Measurements from ENCODE around the gene CT45A1. TPM values are rescaled to one million over a fixed set of nuclear protein-coding genes. Genes with fewer than 3 reads are reported as not detected.
"Not testable (repeated sequence)": the region's sequence is repeated elsewhere in the genome, so short reads cannot be mapped to it uniquely, and the experiment has no call there.

CT45A1 gene, protein sequence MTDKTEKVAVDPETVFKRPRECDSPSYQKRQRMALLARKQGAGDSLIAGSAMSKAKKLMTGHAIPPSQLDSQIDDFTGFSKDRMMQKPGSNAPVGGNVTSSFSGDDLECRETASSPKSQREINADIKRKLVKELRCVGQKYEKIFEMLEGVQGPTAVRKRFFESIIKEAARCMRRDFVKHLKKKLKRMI
- not detected for polyA plus RNA-seq (2013)

DNA sequence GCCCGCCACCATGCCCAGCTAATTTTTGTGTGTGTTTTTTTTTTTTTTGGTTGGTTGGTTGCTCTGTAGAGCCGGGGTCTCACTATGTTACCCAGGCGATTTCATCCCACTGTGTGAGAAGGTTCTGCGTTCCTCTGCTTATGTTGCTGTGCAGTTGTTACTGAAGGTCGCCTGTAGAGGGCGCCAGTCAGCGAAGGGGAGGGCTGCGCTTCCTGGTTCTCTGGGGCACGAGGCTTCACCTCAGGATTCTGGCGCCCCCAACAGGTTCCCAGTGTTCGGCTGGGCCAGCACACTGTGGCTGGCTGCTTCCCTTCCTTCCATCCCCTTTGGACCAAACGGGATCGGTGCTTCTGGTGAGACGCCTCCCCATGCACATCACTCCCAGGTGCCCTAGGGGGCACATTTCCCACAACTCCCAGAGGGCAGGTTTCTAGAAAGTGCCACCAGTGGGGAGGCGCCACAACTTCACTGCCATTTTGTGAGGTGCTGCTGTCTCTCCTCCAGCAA lies at the start of gene CT45A1:
CT45A1 (plus strand) TSS at position 457 of the 507 bp plus-strand sequence. CDS start 5,302 bp downstream, outside the sequence.
- H3K4me3 ChIP-seq (ENCODE audit: control insufficient read depth in 1 of 7, extremely low read depth in 1 of 7, insufficient read depth in 4 of 7, low read depth in 2 of 7, low read length in 6 of 7); H3K36me3 ChIP-seq (ENCODE audit: control insufficient read depth in 4 of 4, insufficient read depth in 4 of 4, low read length in 3 of 4); H3K27me3 ChIP-seq (replicated peaks in 2 of 5; ENCODE audit: control insufficient read depth in 4 of 5, insufficient read depth in 5 of 5, low read length in 4 of 5); H3K27ac ChIP-seq (ENCODE audit: insufficient read depth in 1 of 2, low read depth in 1 of 2, low read length in 2 of 2, poor library complexity in 1 of 2, severe bottlenecking in 2 of 2); H3K4me1 ChIP-seq (ENCODE audit: control extremely low read depth in 1 of 4, control insufficient read depth in 4 of 4, insufficient read depth in 4 of 4, low read length in 3 of 4); CTCF ChIA-PET; POLR2A ChIA-PET; H3K9me3 ChIP-seq (ENCODE audit: control extremely low read depth in 1 of 5, control insufficient read depth in 4 of 5, insufficient read depth in 2 of 5, low read depth in 1 of 5, low read length in 4 of 5): not testable (repeated sequence)
- peak; percentile 1 to 17 (median 10) for DNase-seq
- WGBS (ENCODE audit: insufficient coverage): 80% methylated on average over 2 of the region's 15 CpGs

- CTCF ChIA-PET; H3K36me3 ChIP-seq (ENCODE audit: control insufficient read depth in 4 of 4, insufficient read depth in 4 of 4, low read length in 3 of 4); POLR2A ChIA-PET; H3K27ac ChIP-seq (ENCODE audit: insufficient read depth in 1 of 2, low read depth in 1 of 2, low read length in 2 of 2, poor library complexity in 1 of 2, severe bottlenecking in 2 of 2); H3K27me3 ChIP-seq (replicated peaks in 2 of 5; ENCODE audit: control insufficient read depth in 4 of 5, insufficient read depth in 5 of 5, low read length in 4 of 5); DNase-seq; H3K9me3 ChIP-seq (ENCODE audit: control extremely low read depth in 1 of 5, control insufficient read depth in 4 of 5, insufficient read depth in 2 of 5, low read depth in 1 of 5, low read length in 4 of 5); H3K4me1 ChIP-seq (ENCODE audit: control extremely low read depth in 1 of 4, control insufficient read depth in 4 of 4, insufficient read depth in 4 of 4, low read length in 3 of 4); H3K4me3 ChIP-seq (ENCODE audit: control insufficient read depth in 1 of 7, extremely low read depth in 1 of 7, insufficient read depth in 4 of 7, low read depth in 2 of 7, low read length in 6 of 7): not testable (repeated sequence)
Measured at GRCh38 chrX:135672979-135673378, 40.5 kb upstream of the CT45A1 start.

DNA sequence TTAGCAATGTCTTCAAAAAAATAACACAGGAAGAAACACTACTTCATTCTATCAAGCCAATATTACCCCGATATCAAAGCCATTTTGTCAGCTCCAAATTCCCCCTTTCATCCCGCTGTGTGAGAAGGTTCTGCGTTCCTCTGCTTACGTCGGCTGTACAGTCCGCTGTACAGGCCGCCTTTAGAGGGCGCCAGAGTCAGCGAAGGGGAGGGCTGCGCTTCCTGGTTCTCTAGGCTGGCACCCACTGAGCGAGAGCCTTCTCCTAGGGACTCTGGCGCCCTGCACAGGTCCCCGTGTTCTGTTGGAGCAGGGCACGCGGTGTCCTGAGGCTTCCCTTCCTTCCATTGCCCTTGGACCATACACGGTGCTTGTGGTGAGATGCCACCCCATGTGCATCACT lies 25.3 kb upstream of the CT45A1 start:
- Histone ChIP-seq H3K4me1 (ENCODE audit: control extremely low read depth in 1 of 4, control insufficient read depth in 4 of 4, insufficient read depth in 4 of 4, low read length in 3 of 4) (no peaks in the 10 kb centered on the region), H3K9me3 (ENCODE audit: control extremely low read depth in 1 of 5, control insufficient read depth in 4 of 5, insufficient read depth in 2 of 5, low read depth in 1 of 5, low read length in 4 of 5) (peaks cover 0 to 3% (median 0%) of the 10 kb centered on the region in 5 experiments), H3K36me3 (ENCODE audit: control insufficient read depth in 4 of 4, insufficient read depth in 4 of 4, low read length in 3 of 4) (no peaks in the 10 kb centered on the region), H3K27me3 (replicated peaks in 2 of 5; ENCODE audit: control insufficient read depth in 4 of 5, insufficient read depth in 5 of 5, low read length in 4 of 5) (no peaks in the 10 kb centered on the region), H3K4me3 (ENCODE audit: control insufficient read depth in 1 of 7, extremely low read depth in 1 of 7, insufficient read depth in 4 of 7, low read depth in 2 of 7, low read length in 6 of 7) (no peak overlapping the region), H3K27ac (ENCODE audit: insufficient read depth in 1 of 2, low read depth in 1 of 2, low read length in 2 of 2, poor library complexity in 1 of 2, severe bottlenecking in 2 of 2) (no peak overlapping the region)
- POLR2A ChIA-PET: no interaction called here
- WGBS (ENCODE audit: insufficient coverage): 50% methylated on average over 16 of the region's 16 CpGs
- CTCF ChIA-PET: interaction anchor here (1.0 kb wide), 1 partner anchor 243 kb away, joined by 3 read pairs; no protein-coding TSS in a partner anchor
- peak; percentile 11 to 43 (median 27) for DNase-seq

GRCh38 chrX:135695471-135695870 lies 18.0 kb upstream of the CT45A1 start:
- CTCF ChIA-PET: no interaction called here
- WGBS (ENCODE audit: insufficient coverage): 80% methylated on average over 1 of the region's 3 CpGs

GRCh38 chrX:135697601-135698000 lies 15.8 kb upstream of the CT45A1 start:
- DNase-seq: peak in 2 of 3 donors; percentile 24 to 30
- Histone ChIP-seq H3K27ac (ENCODE audit: insufficient read depth in 1 of 2, low read depth in 1 of 2, low read length in 2 of 2, poor library complexity in 1 of 2, severe bottlenecking in 2 of 2) (no peak overlapping the region), H3K4me3 (ENCODE audit: control insufficient read depth in 1 of 7, extremely low read depth in 1 of 7, insufficient read depth in 4 of 7, low read depth in 2 of 7, low read length in 6 of 7) (no peak overlapping the region), H3K4me1 (ENCODE audit: control extremely low read depth in 1 of 4, control insufficient read depth in 4 of 4, insufficient read depth in 4 of 4, low read length in 3 of 4) (no peaks in the 10 kb centered on the region), H3K36me3 (ENCODE audit: control insufficient read depth in 4 of 4, insufficient read depth in 4 of 4, low read length in 3 of 4) (no peaks in the 10 kb centered on the region), H3K9me3 (ENCODE audit: control extremely low read depth in 1 of 5, control insufficient read depth in 4 of 5, insufficient read depth in 2 of 5, low read depth in 1 of 5, low read length in 4 of 5) (no peaks in the 10 kb centered on the region), H3K27me3 (replicated peaks in 2 of 5; ENCODE audit: control insufficient read depth in 4 of 5, insufficient read depth in 5 of 5, low read length in 4 of 5) (no peaks in the 10 kb centered on the region)
- POLR2A ChIA-PET: no interaction called here
- CTCF ChIA-PET: interaction anchor here (1.0 to 1.2 kb wide), 2 partner anchors 10 to 72 kb away, joined by 3 read pairs; no protein-coding TSS in a partner anchor

More at GRCh38 chrX:135695471-135695870, 18.0 kb upstream of the CT45A1 start:
- no peak for DNase-seq
- Histone ChIP-seq H3K36me3 (ENCODE audit: control insufficient read depth in 4 of 4, insufficient read depth in 4 of 4, low read length in 3 of 4) (no peaks in the 10 kb centered on the region), H3K27ac (ENCODE audit: insufficient read depth in 1 of 2, low read depth in 1 of 2, low read length in 2 of 2, poor library complexity in 1 of 2, severe bottlenecking in 2 of 2) (no peak overlapping the region), H3K4me3 (ENCODE audit: control insufficient read depth in 1 of 7, extremely low read depth in 1 of 7, insufficient read depth in 4 of 7, low read depth in 2 of 7, low read length in 6 of 7) (no peak overlapping the region), H3K27me3 (replicated peaks in 2 of 5; ENCODE audit: control insufficient read depth in 4 of 5, insufficient read depth in 5 of 5, low read length in 4 of 5) (no peaks in the 10 kb centered on the region), H3K4me1 (ENCODE audit: control extremely low read depth in 1 of 4, control insufficient read depth in 4 of 4, insufficient read depth in 4 of 4, low read length in 3 of 4) (no peaks in the 10 kb centered on the region), H3K9me3 (ENCODE audit: control extremely low read depth in 1 of 5, control insufficient read depth in 4 of 5, insufficient read depth in 2 of 5, low read depth in 1 of 5, low read length in 4 of 5) (peaks cover 0 to under 1% (median 0%) of the 10 kb centered on the region in 5 experiments)
- POLR2A ChIA-PET: no interaction called here

- no peak for DNase-seq
- no peaks in the 10 kb centered on the region for H3K4me1 ChIP-seq (ENCODE audit: control extremely low read depth in 1 of 4, control insufficient read depth in 4 of 4, insufficient read depth in 4 of 4, low read length in 3 of 4)
- H3K9me3 ChIP-seq (ENCODE audit: control extremely low read depth in 1 of 5, control insufficient read depth in 4 of 5, insufficient read depth in 2 of 5, low read depth in 1 of 5, low read length in 4 of 5): no peaks in the 10 kb centered on the region
- POLR2A ChIA-PET: no interaction called here
- H3K27me3 ChIP-seq (replicated peaks in 2 of 5; ENCODE audit: control insufficient read depth in 4 of 5, insufficient read depth in 5 of 5, low read length in 4 of 5): no peaks in the 10 kb centered on the region
- no peak overlapping the region for H3K27ac ChIP-seq (ENCODE audit: insufficient read depth in 1 of 2, low read depth in 1 of 2, low read length in 2 of 2, poor library complexity in 1 of 2, severe bottlenecking in 2 of 2)
- no peak overlapping the region for H3K4me3 ChIP-seq (ENCODE audit: control insufficient read depth in 1 of 7, extremely low read depth in 1 of 7, insufficient read depth in 4 of 7, low read depth in 2 of 7, low read length in 6 of 7)
- no peaks in the 10 kb centered on the region for H3K36me3 ChIP-seq (ENCODE audit: control insufficient read depth in 4 of 4, insufficient read depth in 4 of 4, low read length in 3 of 4)
- CTCF ChIA-PET: interaction anchor here (1.2 to 1.3 kb wide), 2 partner anchors 9 kb away, joined by 3 to 5 read pairs; no protein-coding TSS in a partner anchor
Measured at GRCh38 chrX:135698924-135699323, 14.5 kb upstream of the CT45A1 start.

DNA sequence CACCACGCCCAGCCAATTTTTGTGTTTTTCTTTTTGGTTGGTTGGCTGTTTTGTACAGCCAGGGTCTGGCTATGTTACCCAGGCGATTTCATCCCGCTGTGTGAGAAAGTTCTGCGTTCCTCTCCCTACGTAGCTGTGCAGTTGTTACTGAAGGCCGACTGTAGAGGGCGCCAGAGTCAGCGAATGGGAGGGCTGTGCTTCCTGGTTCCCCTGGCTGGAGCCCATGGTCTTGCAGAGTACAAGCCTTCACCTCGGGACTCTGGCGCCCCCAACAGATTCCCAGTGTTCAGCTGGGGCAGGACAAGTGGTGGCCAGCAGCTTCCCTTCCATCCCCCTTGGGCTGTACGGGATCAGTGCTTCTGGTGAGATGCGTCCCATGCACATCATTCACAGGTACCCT lies 5.6 kb upstream of the CT45A1 start:
- Histone ChIP-seq H3K36me3 (ENCODE audit: control insufficient read depth in 4 of 4, insufficient read depth in 4 of 4, low read length in 3 of 4) (no peaks in the 10 kb centered on the region), H3K27ac (ENCODE audit: insufficient read depth in 1 of 2, low read depth in 1 of 2, low read length in 2 of 2, poor library complexity in 1 of 2, severe bottlenecking in 2 of 2) (no peak overlapping the region), H3K9me3 (ENCODE audit: control extremely low read depth in 1 of 5, control insufficient read depth in 4 of 5, insufficient read depth in 2 of 5, low read depth in 1 of 5, low read length in 4 of 5) (no peaks in the 10 kb centered on the region), H3K4me3 (ENCODE audit: control insufficient read depth in 1 of 7, extremely low read depth in 1 of 7, insufficient read depth in 4 of 7, low read depth in 2 of 7, low read length in 6 of 7) (no peak overlapping the region), H3K4me1 (ENCODE audit: control extremely low read depth in 1 of 4, control insufficient read depth in 4 of 4, insufficient read depth in 4 of 4, low read length in 3 of 4) (no peaks in the 10 kb centered on the region), H3K27me3 (replicated peaks in 2 of 5; ENCODE audit: control insufficient read depth in 4 of 5, insufficient read depth in 5 of 5, low read length in 4 of 5) (no peaks in the 10 kb centered on the region)
- ChIA-PET CTCF (interaction anchor here (1.1 kb wide), 1 partner anchor 10 kb away, joined by 3 read pairs; no protein-coding TSS in a partner anchor), POLR2A (no interaction called here)
- 49% methylated on average over 10 of the region's 12 CpGs for WGBS (ENCODE audit: insufficient coverage)
- DNase-seq: peak; percentile 65 to 77 (median 76)

Data from common myeloid progenitor, CD34-positive (primary cell).